Measurements from ENCODE around the gene VASP.

VASP gene

GRCh38 chr19:45560038-45560437, 52.8 kb downstream of the VASP start:
- DNase-seq: no peak

GRCh38 chr19:45560686-45561085, 53.4 kb downstream of the VASP start:
- no peak for DNase-seq

GRCh38 chr19:45564131-45564780, 57.0 kb downstream of the VASP start:
- no peak for DNase-seq

DNA sequence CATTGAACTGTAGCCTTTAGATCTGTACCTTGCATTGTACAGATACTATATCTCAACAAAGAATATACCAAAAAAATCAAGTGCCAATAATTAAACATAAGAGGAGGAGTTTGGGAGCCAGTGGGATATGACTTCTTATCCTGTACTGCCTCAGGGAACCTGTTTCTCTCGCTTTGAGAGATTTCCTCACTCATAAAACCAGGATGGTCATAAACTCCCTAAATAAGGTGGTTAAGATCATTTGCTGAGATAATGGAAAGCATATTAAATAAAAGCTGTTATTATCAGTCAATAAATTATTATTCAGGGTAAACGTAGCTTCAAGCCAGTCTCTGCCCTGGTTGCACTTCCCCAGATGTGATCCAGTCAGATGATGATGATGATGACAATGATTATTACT, 60.3 kb downstream of the VASP start:
- DNase-seq: no peak

DNA sequence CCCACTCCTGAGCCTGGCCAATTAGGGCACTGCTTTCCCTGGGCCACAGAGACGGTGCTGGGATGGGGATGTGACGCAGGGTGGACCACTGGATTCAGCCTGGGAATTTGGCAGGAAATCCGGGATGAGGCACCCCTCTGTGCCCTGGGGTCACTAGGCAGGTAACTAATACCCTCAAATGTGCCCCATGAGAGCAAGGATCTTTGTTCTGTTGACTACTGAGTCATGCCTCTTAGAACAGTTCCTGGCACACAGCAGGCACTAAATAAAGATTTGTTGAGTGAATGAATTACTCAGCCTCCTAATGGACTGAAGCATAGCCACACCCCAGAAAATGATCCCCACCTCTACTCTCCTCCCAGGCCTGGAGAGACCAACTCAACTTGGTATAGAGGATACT, 61.5 kb downstream of the VASP start:
- DNase-seq: no peak

GRCh38 chr19:45569619-45570421, 62.5 kb downstream of the VASP start:
- peak; percentile 35 for DNase-seq

DNA sequence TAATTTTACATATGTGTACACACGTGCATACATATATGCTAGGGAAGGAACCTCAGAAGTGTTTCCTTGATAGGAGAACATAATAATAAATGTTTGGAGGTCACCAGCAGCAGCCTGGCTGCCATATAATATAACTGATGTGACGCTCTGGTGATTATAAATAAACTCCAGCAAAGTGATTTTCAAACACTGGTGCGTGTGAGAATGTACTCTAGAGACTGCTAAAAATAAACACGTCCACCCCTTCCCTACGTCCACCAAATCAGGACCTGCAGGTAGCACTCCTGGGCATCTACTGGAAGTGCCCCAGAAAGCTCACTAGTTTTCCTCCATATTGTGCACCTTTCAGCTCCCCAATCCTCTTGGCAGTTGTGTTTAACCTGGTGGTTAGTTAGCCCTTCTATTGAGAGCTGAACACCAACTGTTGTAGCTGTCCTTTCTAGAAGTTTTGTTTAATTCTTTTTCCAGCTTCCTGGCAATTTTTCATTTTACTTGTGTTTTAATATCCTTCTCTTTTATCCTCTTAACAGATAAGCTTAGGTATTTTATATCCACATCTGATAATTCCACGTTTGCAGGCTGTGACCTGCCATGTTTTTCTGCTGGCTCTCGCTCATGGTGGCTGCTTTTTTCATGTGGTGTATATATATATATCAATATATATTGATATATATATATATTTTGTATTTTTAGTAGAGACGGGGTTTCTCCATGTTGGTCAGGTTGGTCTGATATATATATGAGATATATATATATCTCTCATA, 64.4 kb downstream of the VASP start:
- DNase-seq: no peak

GRCh38 chr19:45574526-45574925, 67.2 kb downstream of the VASP start:
- no peak for DNase-seq

DNA sequence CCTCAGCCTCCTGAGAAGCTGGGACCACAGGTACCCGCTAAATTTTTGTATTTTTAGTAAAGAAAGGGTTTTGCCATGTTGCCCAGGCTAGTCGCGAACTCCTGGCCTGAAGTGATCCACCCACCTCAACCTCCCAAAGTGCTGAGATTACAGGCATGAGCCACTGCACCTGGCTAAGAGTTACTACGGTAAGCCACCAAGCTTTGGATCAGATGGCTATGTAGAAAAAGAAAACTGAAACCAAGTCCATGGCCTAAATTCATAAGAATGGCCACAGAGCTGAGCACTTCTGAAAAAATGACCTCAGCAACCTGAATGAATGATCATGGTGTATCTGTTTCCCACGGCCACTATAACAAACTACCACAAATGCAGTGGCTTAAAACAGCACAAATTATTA, 67.9 kb downstream of the VASP start:
- DNase-seq: no peak

Measured in activated T-cell treated with anti-CD3 and anti-CD28 coated beads for 4 hours (primary cell).